DND-41 (cell line): ENCODE results near the gene ATP6V0B.

Experiments
- ATAC-seq: fragments of 200-7000 bp; cut with Tn5 transposase; 3 replicates; pipeline ENCODE4 v1.9.1; 2021; ENCODE audit warnings: low read depth; ENCODE audit not compliant: insufficient read depth
- DNase-seq: peaks from one replicate; pipeline ENCODE4 v3.0.0-alpha.2; 2020
- H2AFZ ChIP-seq: 2 replicates; pipeline ENCODE4 v1.6.0; 2012; ENCODE audit warnings: low read depth, low read length
- H3K27ac ChIP-seq: 2 replicates; pipeline ENCODE4 v1.5.1; 2012; ENCODE audit warnings: low read length, inconsistent platforms
- H3K27me3 ChIP-seq: fragments of 200-600 bp; sonication (generic); 2 replicates; pipeline ENCODE4 v1.6.0; 2012; ENCODE audit warnings: low read length, mild to moderate bottlenecking, inconsistent platforms; ENCODE audit not compliant: insufficient read depth, poor library complexity
- H3K36me3 ChIP-seq: 2 replicates; pipeline ENCODE4 v1.5.1; 2012; ENCODE audit warnings: low read length, inconsistent platforms; ENCODE audit not compliant: insufficient read depth
- H3K4me1 ChIP-seq: 2 replicates; pipeline ENCODE4 v1.5.1; 2012; ENCODE audit warnings: mild to moderate bottlenecking, low read length; ENCODE audit not compliant: insufficient read depth
- H3K4me2 ChIP-seq: 2 replicates; pipeline ENCODE4 v1.6.0; 2012; ENCODE audit warnings: mild to moderate bottlenecking, moderate library complexity, low read length, inconsistent platforms; ENCODE audit not compliant: insufficient read depth
- H3K4me3 ChIP-seq, 2 experiments: fragments of 200-600 bp in 1 of 2; shearing (Covaris generic) in 1 of 2; 2 replicates each; pipeline ENCODE4 v1.5.1; 2012 to 2016; ENCODE audit warnings: inconsistent platforms in 2 of 2, low read length in 2 of 2, mild to moderate bottlenecking in 2 of 2, low read depth in 1 of 2, moderate library complexity in 1 of 2
- H3K79me2 ChIP-seq: 2 replicates; pipeline ENCODE4 v1.6.0; 2012; ENCODE audit warnings: low read length, inconsistent platforms; ENCODE audit not compliant: insufficient read depth
- H3K9ac ChIP-seq: 2 replicates; pipeline ENCODE4 v1.6.0; 2012; ENCODE audit warnings: low read depth, mild to moderate bottlenecking, inconsistent platforms, low read length, moderate library complexity
- H3K9me3 ChIP-seq: 2 replicates; pipeline ENCODE4 v1.5.1; 2012; ENCODE audit warnings: low read length, moderate library complexity, mild to moderate bottlenecking, inconsistent platforms; ENCODE audit not compliant: insufficient read depth, severe bottlenecking
- H4K20me1 ChIP-seq: 2 replicates; pipeline ENCODE4 v1.6.0; 2012; ENCODE audit warnings: low read length; ENCODE audit not compliant: insufficient read depth
- EZH2 ChIP-seq: IDR thresholded peaks from 3 replicates; pipeline ENCODE4 v1.6.1; 2012; ENCODE audit warnings: borderline replicate concordance, low read depth, mild to moderate bottlenecking, moderate library complexity, low read length, inconsistent platforms; ENCODE audit not compliant: severe bottlenecking
- TF ChIP-seq, protein P1 (sequence below): IDR thresholded peaks from 2 replicates; pipeline ENCODE4 v1.5.1; 2012; ENCODE audit warnings: borderline replicate concordance, low read length, moderate library complexity, mild to moderate bottlenecking; ENCODE audit not compliant: poor library complexity, severe bottlenecking; ENCODE audit errors: extremely low read depth

The ATP6V0B gene

DNA sequence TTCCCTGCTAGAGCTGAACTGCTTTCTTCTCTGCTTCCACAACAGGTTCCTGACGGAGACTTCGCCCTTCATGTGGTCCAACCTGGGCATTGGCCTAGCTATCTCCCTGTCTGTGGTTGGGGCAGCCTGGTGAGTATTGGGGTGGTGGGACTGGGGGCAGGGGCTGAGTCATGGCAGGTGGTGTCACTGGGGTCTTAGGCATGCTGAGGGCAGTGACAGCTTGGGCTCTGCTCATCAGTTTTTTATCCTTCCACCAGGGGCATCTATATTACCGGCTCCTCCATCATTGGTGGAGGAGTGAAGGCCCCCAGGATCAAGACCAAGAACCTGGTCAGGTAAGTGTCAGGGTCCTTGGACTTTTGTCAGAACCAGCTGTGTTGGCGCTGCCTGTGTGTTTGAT is 1.3 kb downstream of the ATP6V0B start:
- peak overlapping the region; percentile 74 for H3K4me2 ChIP-seq
- H3K36me3 ChIP-seq, result peaks cover 39% of the 10 kb centered on the region
- H3K4me3 ChIP-seq, result peak overlapping the region; percentile 70 to 96; a peak in 3 of 4 replicates
- peaks cover 30% of the 10 kb centered on the region for H4K20me1 ChIP-seq
- DNase-seq (no peak), ATAC-seq (no peak)
- no peaks in the 10 kb centered on the region for H3K9me3 ChIP-seq
- no peak overlapping the region for H2AFZ ChIP-seq
- peaks cover 54% of the 10 kb centered on the region for H3K4me1 ChIP-seq
- no peak for TF ChIP-seq EZH2
- TF ChIP-seq, protein P1, sequence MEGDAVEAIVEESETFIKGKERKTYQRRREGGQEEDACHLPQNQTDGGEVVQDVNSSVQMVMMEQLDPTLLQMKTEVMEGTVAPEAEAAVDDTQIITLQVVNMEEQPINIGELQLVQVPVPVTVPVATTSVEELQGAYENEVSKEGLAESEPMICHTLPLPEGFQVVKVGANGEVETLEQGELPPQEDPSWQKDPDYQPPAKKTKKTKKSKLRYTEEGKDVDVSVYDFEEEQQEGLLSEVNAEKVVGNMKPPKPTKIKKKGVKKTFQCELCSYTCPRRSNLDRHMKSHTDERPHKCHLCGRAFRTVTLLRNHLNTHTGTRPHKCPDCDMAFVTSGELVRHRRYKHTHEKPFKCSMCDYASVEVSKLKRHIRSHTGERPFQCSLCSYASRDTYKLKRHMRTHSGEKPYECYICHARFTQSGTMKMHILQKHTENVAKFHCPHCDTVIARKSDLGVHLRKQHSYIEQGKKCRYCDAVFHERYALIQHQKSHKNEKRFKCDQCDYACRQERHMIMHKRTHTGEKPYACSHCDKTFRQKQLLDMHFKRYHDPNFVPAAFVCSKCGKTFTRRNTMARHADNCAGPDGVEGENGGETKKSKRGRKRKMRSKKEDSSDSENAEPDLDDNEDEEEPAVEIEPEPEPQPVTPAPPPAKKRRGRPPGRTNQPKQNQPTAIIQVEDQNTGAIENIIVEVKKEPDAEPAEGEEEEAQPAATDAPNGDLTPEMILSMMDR, result no peak
- peaks cover 7% of the 10 kb centered on the region for H3K27me3 ChIP-seq
- peaks cover 27% of the 10 kb centered on the region for H3K79me2 ChIP-seq
- peak overlapping the region; percentile 77; the same call in 1 of the 2 replicates for H3K27ac ChIP-seq
- peak overlapping the region; percentile 90 for H3K9ac ChIP-seq

DNA sequence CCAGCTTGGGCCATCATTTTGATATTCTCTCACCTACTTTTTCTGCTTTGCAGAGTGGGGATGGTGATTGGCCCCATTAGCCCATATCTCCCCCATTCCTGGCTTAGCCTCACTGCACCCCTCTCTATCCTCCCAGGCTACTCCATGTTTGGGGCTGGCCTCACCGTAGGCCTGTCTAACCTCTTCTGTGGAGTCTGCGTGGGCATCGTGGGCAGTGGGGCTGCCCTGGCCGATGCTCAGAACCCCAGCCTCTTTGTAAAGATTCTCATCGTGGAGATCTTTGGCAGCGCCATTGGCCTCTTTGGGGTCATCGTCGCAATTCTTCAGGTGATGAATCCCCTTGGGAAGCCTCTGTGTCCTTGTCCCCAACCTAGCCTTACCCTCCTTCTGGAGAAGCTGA is 2.1 kb downstream of the ATP6V0B start:
- no peak overlapping the region for H2AFZ ChIP-seq
- DNase-seq (no peak), ATAC-seq (no peak)
- no peaks in the 10 kb centered on the region for H3K9me3 ChIP-seq
- peaks cover 24% of the 10 kb centered on the region for H3K79me2 ChIP-seq
- peaks cover 47% of the 10 kb centered on the region for H3K4me1 ChIP-seq
- H3K4me3 ChIP-seq, result peak overlapping the region in 1 of 2 experiments; percentile 70; a peak in 1 of 4 replicates
- no peak overlapping the region for H3K9ac ChIP-seq
- H3K36me3 ChIP-seq, result peaks cover 37% of the 10 kb centered on the region
- peaks cover 7% of the 10 kb centered on the region for H3K27me3 ChIP-seq
- H3K4me2 ChIP-seq, result peak overlapping the region; percentile 74
- H4K20me1 ChIP-seq, result peaks cover 30% of the 10 kb centered on the region
- H3K27ac ChIP-seq, result no peak overlapping the region
- TF ChIP-seq, protein P1, result no peak
- no peak for TF ChIP-seq EZH2

DNA sequence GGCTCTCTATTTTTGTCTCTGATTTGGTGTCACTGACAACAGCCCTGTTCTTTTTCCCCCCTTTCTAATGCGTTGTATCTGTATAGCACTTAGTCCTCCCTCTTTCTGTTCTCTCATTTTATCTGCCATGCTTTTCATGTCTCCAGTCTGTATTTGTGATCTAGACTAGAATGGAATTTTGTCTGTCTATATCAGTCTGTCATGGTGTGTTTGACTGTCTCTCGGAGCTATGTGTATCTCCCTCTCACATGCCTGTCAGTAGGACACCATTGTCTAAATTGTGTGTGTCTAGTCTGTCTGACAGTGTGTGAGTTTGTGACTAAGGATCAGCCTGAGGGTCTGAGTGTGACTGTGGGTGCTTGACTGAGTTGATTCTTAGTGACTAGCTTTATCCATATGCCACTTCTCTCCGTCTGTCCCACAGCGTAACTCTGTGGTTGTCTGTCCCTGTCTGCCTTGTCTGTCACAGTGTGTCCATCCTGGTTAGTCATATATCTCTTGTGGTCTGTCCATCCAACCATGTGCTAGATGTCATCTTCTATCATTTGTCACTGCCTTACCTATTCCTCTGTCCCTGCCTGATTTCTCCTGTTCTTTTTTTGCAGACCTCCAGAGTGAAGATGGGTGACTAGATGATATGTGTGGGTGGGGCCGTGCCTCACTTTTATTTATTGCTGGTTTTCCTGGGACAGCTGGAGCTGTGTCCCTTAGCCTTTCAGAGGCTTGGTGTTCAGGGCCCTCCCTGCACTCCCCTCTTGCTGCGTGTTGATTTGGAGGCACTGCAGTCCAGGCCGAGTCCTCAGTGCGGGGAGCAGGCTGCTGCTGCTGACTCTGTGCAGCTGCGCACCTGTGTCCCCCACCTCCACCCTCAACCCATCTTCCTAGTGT is 2.9 kb downstream of the ATP6V0B start:
- peaks cover 24% of the 10 kb centered on the region for H3K79me2 ChIP-seq
- no peak overlapping the region for H2AFZ ChIP-seq
- H3K9me3 ChIP-seq, result no peaks in the 10 kb centered on the region
- ATAC-seq (no peak), DNase-seq (no peak)
- H3K9ac ChIP-seq, result no peak overlapping the region
- H3K4me1 ChIP-seq, result peaks cover 47% of the 10 kb centered on the region
- peaks cover 30% of the 10 kb centered on the region for H3K36me3 ChIP-seq
- H3K4me2 ChIP-seq, result peak overlapping the region; percentile 74; the same call in 1 of the 2 replicates
- H3K27me3 ChIP-seq, result peaks cover 7% of the 10 kb centered on the region
- no peak for TF ChIP-seq EZH2
- TF ChIP-seq, protein P1, result no peak
- H3K27ac ChIP-seq, result no peak overlapping the region
- no peak overlapping the region for H3K4me3 ChIP-seq
- peaks cover 30% of the 10 kb centered on the region for H4K20me1 ChIP-seq
